Measurements from ENCODE around the gene CPA1. TPM values are rescaled to one million over a fixed set of nuclear protein-coding genes. Genes with fewer than 3 reads are reported as not detected.

Gene CPA1
- total and polyA plus RNA-seq, 2 of the 4 experiments (the other 2 are of a cell fraction), result not detected

- no peak overlapping the region for H2AFZ ChIP-seq (replicated peaks; ENCODE audit: low read length, poor library complexity)
- H3K27ac ChIP-seq (ENCODE audit: insufficient read depth, low read length), result no peak overlapping the region
- H3K4me2 ChIP-seq (ENCODE audit: low read depth, low read length), result no peak overlapping the region
- no peak overlapping the region for H2BK120ac ChIP-seq (ENCODE audit: low read depth, low read length)
- peak overlapping the region; percentile 52; the same call in 1 of the 2 replicates for H3K18ac ChIP-seq (ENCODE audit: low read depth, low read length)
- no peak overlapping the region for H2AK5ac ChIP-seq (ENCODE audit: low read depth, low read length)
- no peaks in the 10 kb centered on the region for H4K20me1 ChIP-seq (ENCODE audit: insufficient read depth, low read length)
- CTCF ChIA-PET, result no interaction called here
- dilution Hi-C loops (cut with HindIII; ENCODE audit: low sequenced_read_pairs, unreplicated experiment) (no loop called here), intact Hi-C loops (cut with micrococcal nuclease) (no loop called here), in situ Hi-C loops (cut with MboI; ENCODE audit: low sequenced_read_pairs) (no loop called here)
- no peak overlapping the region for H3K9ac ChIP-seq (ENCODE audit: low read depth, low read length)
- peak overlapping the region; percentile 30; the same call in 1 of the 2 replicates for H2BK20ac ChIP-seq (ENCODE audit: low read depth, low read length)
- H3K9me3 ChIP-seq (ENCODE audit: control insufficient read depth, insufficient read depth, low read length), result no peaks in the 10 kb centered on the region
- no peak overlapping the region for H3K4me3 ChIP-seq (ENCODE audit: insufficient read depth, low read depth, low read length)
- H3K4ac ChIP-seq (ENCODE audit: low read depth, low read length), result no peak overlapping the region
- peaks cover 5 to 10% of the 10 kb centered on the region in 2 experiments; a peak in 3 of 4 replicates for H3K79me1 ChIP-seq (ENCODE audit: low read depth in 1 of 2, low read length in 2 of 2)
- no peak for DNase-seq
- no peak overlapping the region for H2AK9ac ChIP-seq (replicated peaks; ENCODE audit: low read depth, low read length, poor library complexity)
- no peak overlapping the region for H4K5ac ChIP-seq (ENCODE audit: low read depth, low read length)
- H3K4me1 ChIP-seq (ENCODE audit: control insufficient read depth, insufficient read depth, low read length), result peaks cover 3% of the 10 kb centered on the region
- H2BK5ac ChIP-seq (ENCODE audit: low read depth, low read length, poor library complexity, severe bottlenecking), result no peak overlapping the region
- no peak overlapping the region for H2BK15ac ChIP-seq (ENCODE audit: low read depth, low read length)
- no peak overlapping the region for H4K91ac ChIP-seq (ENCODE audit: insufficient read depth, low read depth, low read length)
- no peak overlapping the region for H3K56ac ChIP-seq (ENCODE audit: extremely low read depth, insufficient read depth, low read length)
- POLR2A ChIA-PET (ENCODE audit: unreplicated experiment), result no interaction called here
- BruUV-seq (replicated peaks), result no TSS peak
- no peak overlapping the region; the same call in 1 of the 2 replicates for H3K23ac ChIP-seq (ENCODE audit: low read depth, low read length)
- H4K8ac ChIP-seq (ENCODE audit: low read depth in 2 of 2, low read length in 2 of 2), result no peak overlapping the region
- TF ChIP-seq FOS (IDR thresholded peaks at IDR 0.05; ENCODE audit: low read depth, low read length) (no peak), RFX5 (IDR thresholded peaks at IDR 0.05; ENCODE audit: low read depth, low read length) (no peak), NFE2L2 (IDR thresholded peaks at IDR 0.05; ENCODE audit: low read depth, low read length) (no peak), CEBPB (IDR thresholded peaks at IDR 0.05; ENCODE audit: low read depth, low read length) (no peak), RCOR1 (IDR thresholded peaks at IDR 0.05; ENCODE audit: insufficient replicate concordance, low read length) (no peak)
- 0 out of 2 replicates have a peak overlapping the region, but pooled peaks have one; percentile 51 for H3K14ac ChIP-seq (replicated peaks; ENCODE audit: low read depth, low read length)
- peaks cover 8% of the 10 kb centered on the region for H3K9me1 ChIP-seq (ENCODE audit: insufficient read depth, low read length)
- H3K27me3 ChIP-seq (ENCODE audit: control insufficient read depth, insufficient read depth, low read length), result no peaks in the 10 kb centered on the region
- ATAC-seq (ENCODE audit: low read depth), result no peak
- H3K36me3 ChIP-seq (ENCODE audit: control insufficient read depth, insufficient read depth, low read length), result 0 out of 2 replicates have a peak, but pooled peaks cover 3% of the 10 kb centered on the region
These were observed 34.7 kb downstream of the CPA1 start for GRCh38 chr7:130415006-130415405.

Measured in IMR-90 (cell line).